ENCODE results near the gene PRKAR2A. TPM values are rescaled to one million over a fixed set of nuclear protein-coding genes. Genes with fewer than 3 reads are reported as not detected.
A peak's percentile ranks its signal among the peaks of the same experiment; 100 is the strongest.

PRKAR2A gene
- total RNA-seq, 6 experiments from 2014 or later = 21.9 to 31.1 (median 27.2) TPM

DNA sequence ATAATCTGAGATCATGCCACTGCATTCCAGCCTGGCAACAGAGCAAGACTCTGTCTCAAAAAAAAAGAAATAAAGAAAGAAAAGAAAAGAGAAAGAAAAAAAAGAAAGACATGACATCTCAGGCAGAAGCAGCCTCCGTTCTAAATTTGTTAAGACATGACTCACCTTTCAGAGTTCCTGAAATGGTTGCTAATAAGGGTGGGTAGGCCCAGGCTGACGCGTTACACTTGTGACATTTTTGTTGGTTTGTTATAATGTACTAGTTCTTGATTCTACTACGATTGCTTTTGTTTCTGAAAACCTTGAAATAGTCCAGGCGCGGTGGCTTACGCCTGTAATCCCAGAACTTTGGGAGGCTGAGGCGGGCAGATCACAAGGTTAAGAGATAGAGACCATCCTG is 30.0 kb upstream of the PRKAR2A start:
- no peak for ATAC-seq
- no peak overlapping the region for H3K27ac ChIP-seq
- H3K27me3 ChIP-seq = no peaks in the 10 kb centered on the region
- TF ChIP-seq, protein P1, sequence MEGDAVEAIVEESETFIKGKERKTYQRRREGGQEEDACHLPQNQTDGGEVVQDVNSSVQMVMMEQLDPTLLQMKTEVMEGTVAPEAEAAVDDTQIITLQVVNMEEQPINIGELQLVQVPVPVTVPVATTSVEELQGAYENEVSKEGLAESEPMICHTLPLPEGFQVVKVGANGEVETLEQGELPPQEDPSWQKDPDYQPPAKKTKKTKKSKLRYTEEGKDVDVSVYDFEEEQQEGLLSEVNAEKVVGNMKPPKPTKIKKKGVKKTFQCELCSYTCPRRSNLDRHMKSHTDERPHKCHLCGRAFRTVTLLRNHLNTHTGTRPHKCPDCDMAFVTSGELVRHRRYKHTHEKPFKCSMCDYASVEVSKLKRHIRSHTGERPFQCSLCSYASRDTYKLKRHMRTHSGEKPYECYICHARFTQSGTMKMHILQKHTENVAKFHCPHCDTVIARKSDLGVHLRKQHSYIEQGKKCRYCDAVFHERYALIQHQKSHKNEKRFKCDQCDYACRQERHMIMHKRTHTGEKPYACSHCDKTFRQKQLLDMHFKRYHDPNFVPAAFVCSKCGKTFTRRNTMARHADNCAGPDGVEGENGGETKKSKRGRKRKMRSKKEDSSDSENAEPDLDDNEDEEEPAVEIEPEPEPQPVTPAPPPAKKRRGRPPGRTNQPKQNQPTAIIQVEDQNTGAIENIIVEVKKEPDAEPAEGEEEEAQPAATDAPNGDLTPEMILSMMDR (IDR thresholded peaks at IDR 0.05) = no peak
- TF ChIP-seq POLR2A (IDR thresholded peaks at IDR 0.05) = no peak
- DNase-seq = no peak
- 94% methylated on average over 8 of the region's 8 CpGs for WGBS (ENCODE audit: insufficient coverage, low coverage, low lambda C conversion rate, missing lambda C conversion rate)
- no peaks in the 10 kb centered on the region for H3K9me3 ChIP-seq
- intact Hi-C loops (cut with DNase I) = no loop called here
- peaks cover 0 to 20% (median 8%) of the 10 kb centered on the region in 4 donors for H3K4me1 ChIP-seq
- H3K36me3 ChIP-seq = peaks cover 0 to 37% (median 13%) of the 10 kb centered on the region in 4 donors
- no peak overlapping the region for H3K4me3 ChIP-seq

- H3K36me3 ChIP-seq = peaks cover 0 to 40% (median 22%) of the 10 kb centered on the region in 4 donors
- no peaks in the 10 kb centered on the region for H3K27me3 ChIP-seq
- DNase-seq (peak in 1 of 3 donors; percentile 3), ATAC-seq (no peak)
- H3K4me1 ChIP-seq = peaks cover 0 to 36% (median 9%) of the 10 kb centered on the region in 4 donors
- 86% methylated on average over 2 of the region's 3 CpGs for WGBS (ENCODE audit: insufficient coverage, low coverage, low lambda C conversion rate, missing lambda C conversion rate)
- no peak overlapping the region for H3K27ac ChIP-seq
- TF ChIP-seq POLR2A (IDR thresholded peaks at IDR 0.05) = no peak
- TF ChIP-seq, protein P1 (IDR thresholded peaks at IDR 0.05) = no peak
- intact Hi-C loops (cut with DNase I) = no loop called here
- no peak overlapping the region for H3K4me3 ChIP-seq
- H3K9me3 ChIP-seq = no peaks in the 10 kb centered on the region
These were observed 15.4 kb upstream of the PRKAR2A start for GRCh38 chr3:48863122-48863521.

GRCh38 chr3:48859206-48859605 is 11.5 kb upstream of the PRKAR2A start:
- H3K4me1 ChIP-seq = peaks cover 0 to 7% (median 0%) of the 10 kb centered on the region in 4 donors
- 24% methylated on average over 2 of the region's 2 CpGs for WGBS (ENCODE audit: insufficient coverage, low coverage, low lambda C conversion rate, missing lambda C conversion rate)

GRCh38 chr3:48858709-48859108 is 11.0 kb upstream of the PRKAR2A start:
- DNase-seq = no peak
- peaks cover 0 to 2% (median 0%) of the 10 kb centered on the region in 4 donors for H3K4me1 ChIP-seq
- TF ChIP-seq POLR2A (IDR thresholded peaks at IDR 0.05) = no peak
- TF ChIP-seq, protein P1 (IDR thresholded peaks at IDR 0.05) = no peak
- H3K36me3 ChIP-seq = peaks cover 0 to 64% (median 36%) of the 10 kb centered on the region in 4 donors
- ATAC-seq = no peak
- 80% methylated on average over 1 of the region's 2 CpGs for WGBS (ENCODE audit: insufficient coverage, low coverage, low lambda C conversion rate, missing lambda C conversion rate)
- H3K4me3 ChIP-seq = no peak overlapping the region
- H3K9me3 ChIP-seq = no peaks in the 10 kb centered on the region
- intact Hi-C loops (cut with DNase I) = no loop called here
- no peak overlapping the region for H3K27ac ChIP-seq
- H3K27me3 ChIP-seq = no peaks in the 10 kb centered on the region

More at GRCh38 chr3:48859206-48859605, 11.5 kb upstream of the PRKAR2A start:
- no peaks in the 10 kb centered on the region for H3K27me3 ChIP-seq
- peak in 1 of 3 donors; percentile 18 for DNase-seq
- H3K9me3 ChIP-seq = no peaks in the 10 kb centered on the region
- TF ChIP-seq, protein P1 (IDR thresholded peaks at IDR 0.05) = no peak
- H3K27ac ChIP-seq = no peak overlapping the region
- intact Hi-C loops (cut with DNase I) = no loop called here
- H3K36me3 ChIP-seq = peaks cover 0 to 64% (median 36%) of the 10 kb centered on the region in 4 donors
- H3K4me3 ChIP-seq = no peak overlapping the region
- peak in 2 of 4 donors; percentile 32 to 41 for ATAC-seq
